ENCODE results near the gene CHRND. TPM values are rescaled to one million over a fixed set of nuclear protein-coding genes. Genes with fewer than 3 reads are reported as not detected.

CHRND gene
- total RNA-seq, 1 donor from 2014 or later = not detected

- DNase-seq (ENCODE audit: low read depth) = no peak
- Histone ChIP-seq H2AFZ (ENCODE audit: low read depth, low read length) (no peak overlapping the region), H3K27me3 (ENCODE audit: insufficient read depth, low read length) (peaks cover 36% of the 10 kb centered on the region), H3K4me3 (ENCODE audit: insufficient read depth, low read depth, low read length) (no peak overlapping the region), H3K4me2 (ENCODE audit: low read length) (no peak overlapping the region), H3K27ac (ENCODE audit: low read depth, low read length) (no peak overlapping the region), H4K20me1 (ENCODE audit: insufficient read depth, low read length) (no peaks in the 10 kb centered on the region), H3K9ac (ENCODE audit: low read length) (no peak overlapping the region), H3K4me1 (ENCODE audit: insufficient read depth, low read length) (no peaks in the 10 kb centered on the region), H3K36me3 (ENCODE audit: insufficient read depth, low read length) (no peaks in the 10 kb centered on the region), H3K9me3 (ENCODE audit: insufficient read depth, low read depth, low read length) (no peaks in the 10 kb centered on the region), H3K79me2 (ENCODE audit: insufficient read depth, low read length) (no peaks in the 10 kb centered on the region)
- H3K27me3 Mint-ChIP-seq (ENCODE audit: low read depth, unreplicated experiment) = peaks cover 61% of the 10 kb centered on the region
- no peak overlapping the region for H3K4me3 Mint-ChIP-seq (ENCODE audit: unreplicated experiment)
- peaks cover 5% of the 10 kb centered on the region for H3K9me3 Mint-ChIP-seq (ENCODE audit: unreplicated experiment)
- no peak overlapping the region for H3K27ac Mint-ChIP-seq (ENCODE audit: unreplicated experiment)
- TF ChIP-seq EZH2 (IDR thresholded peaks at IDR 0.05; ENCODE audit: insufficient read depth, low read length) (peak; percentile 15), CTCF (IDR thresholded peaks at IDR 0.05; ENCODE audit: insufficient read depth, low read depth, low read length) (no peak)
- peaks cover 2% of the 10 kb centered on the region for H3K36me3 Mint-ChIP-seq (ENCODE audit: low read depth, unreplicated experiment)
- no peaks in the 10 kb centered on the region for H3K4me1 Mint-ChIP-seq (ENCODE audit: low read depth, unreplicated experiment)
- no peak for FAIRE-seq
Observed at GRCh38 chr2:232485757-232486557, 40.0 kb upstream of the CHRND start.

GRCh38 chr2:232486558-232487384, 39.2 kb upstream of the CHRND start:
- Histone ChIP-seq H3K4me2 (ENCODE audit: low read length) (peak overlapping the region; percentile 44), H3K4me3 (ENCODE audit: insufficient read depth, low read depth, low read length) (no peak overlapping the region), H2AFZ (ENCODE audit: low read depth, low read length) (no peak overlapping the region), H3K9me3 (ENCODE audit: insufficient read depth, low read depth, low read length) (no peaks in the 10 kb centered on the region), H3K4me1 (ENCODE audit: insufficient read depth, low read length) (no peaks in the 10 kb centered on the region), H3K36me3 (ENCODE audit: insufficient read depth, low read length) (no peaks in the 10 kb centered on the region), H4K20me1 (ENCODE audit: insufficient read depth, low read length) (no peaks in the 10 kb centered on the region), H3K9ac (ENCODE audit: low read length) (no peak overlapping the region), H3K27ac (ENCODE audit: low read depth, low read length) (no peak overlapping the region), H3K79me2 (ENCODE audit: insufficient read depth, low read length) (no peaks in the 10 kb centered on the region), H3K27me3 (ENCODE audit: insufficient read depth, low read length) (peaks cover 36% of the 10 kb centered on the region)
- Mint-ChIP-seq H3K27me3 (ENCODE audit: low read depth, unreplicated experiment) (peaks cover 69% of the 10 kb centered on the region), H3K4me3 (ENCODE audit: unreplicated experiment) (no peak overlapping the region), H3K9me3 (ENCODE audit: unreplicated experiment) (peaks cover 5% of the 10 kb centered on the region), H3K4me1 (ENCODE audit: low read depth, unreplicated experiment) (no peaks in the 10 kb centered on the region), H3K27ac (ENCODE audit: unreplicated experiment) (no peak overlapping the region), H3K36me3 (ENCODE audit: low read depth, unreplicated experiment) (peaks cover 2% of the 10 kb centered on the region)
- no peak for FAIRE-seq
- TF ChIP-seq CTCF (IDR thresholded peaks at IDR 0.05; ENCODE audit: insufficient read depth, low read depth, low read length) (no peak), EZH2 (IDR thresholded peaks at IDR 0.05; ENCODE audit: insufficient read depth, low read length) (peak; percentile 59)
- no peak for DNase-seq (ENCODE audit: low read depth)
